ENCODE measurements around the gene CAP2.
"Not testable (repeated sequence)": the region's sequence is repeated elsewhere in the genome, so short reads cannot be mapped to it uniquely, and the experiment has no call there.

CAP2 gene

DNA sequence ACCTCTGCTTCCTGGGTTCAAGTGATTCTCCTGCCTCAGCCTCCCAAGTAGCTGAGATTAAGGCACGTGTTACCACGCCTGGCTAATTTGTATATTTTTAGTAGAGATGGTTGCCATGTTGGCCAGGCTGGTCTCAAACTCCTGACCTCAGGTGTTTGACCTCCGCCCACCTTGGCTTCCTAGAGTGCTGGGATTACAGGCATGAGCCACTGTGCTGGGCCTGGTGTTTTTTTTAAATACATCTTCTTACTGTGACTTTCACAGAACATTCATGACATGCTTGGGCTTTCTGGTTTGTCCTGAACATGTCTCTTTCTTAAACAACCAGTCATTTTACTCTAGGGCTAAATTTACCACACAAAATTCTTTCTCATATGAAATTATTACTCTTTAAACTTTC, 172.0 kb downstream of the CAP2 start:
- in situ Hi-C loops (cut with MboI; ENCODE audit: low sequenced_read_pairs): no loop called here

- in situ Hi-C loops (cut with MboI; ENCODE audit: low sequenced_read_pairs): no loop called here
Observed at GRCh38 chr6:17574866-17575560, 181.6 kb downstream of the CAP2 start.

DNA sequence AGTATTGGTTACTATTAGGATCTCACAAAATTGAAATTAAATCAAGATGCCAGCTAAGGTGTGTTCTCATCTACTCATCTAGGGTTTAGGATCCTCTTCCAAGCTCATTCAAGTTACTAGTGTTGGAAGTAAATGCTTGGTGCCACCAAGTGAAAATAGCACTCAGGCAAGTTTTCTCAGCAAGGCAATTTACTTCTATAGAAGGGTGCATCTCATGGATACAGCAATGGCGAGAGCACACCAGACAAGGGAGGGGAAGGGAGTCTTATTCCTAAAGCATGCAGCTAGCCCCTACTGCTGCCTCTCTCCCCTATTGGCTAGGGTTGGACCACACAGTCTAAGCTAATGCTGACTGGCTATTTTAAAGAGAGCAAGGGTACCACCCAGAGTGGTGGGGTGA, 183.7 kb downstream of the CAP2 start:
- in situ Hi-C loops (cut with MboI; ENCODE audit: low sequenced_read_pairs): no loop called here

GRCh38 chr6:17580518-17581048, 187.2 kb downstream of the CAP2 start:
- in situ Hi-C loops (cut with MboI; ENCODE audit: low sequenced_read_pairs): no loop called here

DNA sequence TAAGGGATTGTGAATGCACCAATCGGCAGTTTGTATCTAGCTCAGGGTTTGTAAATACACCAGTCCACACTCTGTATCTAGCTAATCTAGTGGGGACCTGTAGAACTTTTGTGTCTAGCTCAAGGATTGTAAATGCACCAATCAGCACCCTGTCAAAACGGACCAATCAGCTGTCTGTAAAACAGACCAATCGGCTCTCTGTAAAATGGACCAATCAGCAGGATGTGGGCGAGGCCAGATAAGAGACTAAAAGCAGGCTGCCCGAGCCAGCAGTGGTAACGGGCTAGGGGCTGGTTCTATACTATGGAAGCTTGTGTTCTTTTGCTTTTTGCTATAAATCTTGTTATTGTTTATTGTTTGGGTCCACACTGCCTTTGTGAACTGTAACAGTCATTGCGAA, 187.9 kb downstream of the CAP2 start:
- in situ Hi-C loops (cut with MboI; ENCODE audit: low sequenced_read_pairs): not testable (repeated sequence)

DNA sequence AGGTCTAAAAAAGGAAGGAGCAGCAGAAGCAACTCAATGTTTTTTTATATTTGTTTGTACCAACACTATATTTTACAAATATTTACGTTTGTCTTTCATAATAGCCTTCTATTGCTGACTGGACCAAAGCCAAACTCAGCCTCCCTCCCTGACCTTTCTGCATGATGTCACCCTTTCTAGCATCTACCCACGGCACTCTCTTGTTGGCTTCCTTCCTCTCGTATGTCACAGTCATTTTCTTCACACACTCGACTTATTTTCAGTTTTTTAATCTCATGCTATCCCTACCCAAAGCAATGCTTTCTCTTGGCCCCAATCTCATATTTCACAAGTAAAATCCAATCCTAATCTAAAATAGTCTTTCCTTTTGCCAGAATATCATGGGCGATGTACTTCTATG, 190.4 kb downstream of the CAP2 start:
- in situ Hi-C loops (cut with MboI; ENCODE audit: low sequenced_read_pairs): no loop called here

GRCh38 chr6:17584241-17584803, 190.9 kb downstream of the CAP2 start:
- in situ Hi-C loops (cut with MboI; ENCODE audit: low sequenced_read_pairs): no loop called here

DNA sequence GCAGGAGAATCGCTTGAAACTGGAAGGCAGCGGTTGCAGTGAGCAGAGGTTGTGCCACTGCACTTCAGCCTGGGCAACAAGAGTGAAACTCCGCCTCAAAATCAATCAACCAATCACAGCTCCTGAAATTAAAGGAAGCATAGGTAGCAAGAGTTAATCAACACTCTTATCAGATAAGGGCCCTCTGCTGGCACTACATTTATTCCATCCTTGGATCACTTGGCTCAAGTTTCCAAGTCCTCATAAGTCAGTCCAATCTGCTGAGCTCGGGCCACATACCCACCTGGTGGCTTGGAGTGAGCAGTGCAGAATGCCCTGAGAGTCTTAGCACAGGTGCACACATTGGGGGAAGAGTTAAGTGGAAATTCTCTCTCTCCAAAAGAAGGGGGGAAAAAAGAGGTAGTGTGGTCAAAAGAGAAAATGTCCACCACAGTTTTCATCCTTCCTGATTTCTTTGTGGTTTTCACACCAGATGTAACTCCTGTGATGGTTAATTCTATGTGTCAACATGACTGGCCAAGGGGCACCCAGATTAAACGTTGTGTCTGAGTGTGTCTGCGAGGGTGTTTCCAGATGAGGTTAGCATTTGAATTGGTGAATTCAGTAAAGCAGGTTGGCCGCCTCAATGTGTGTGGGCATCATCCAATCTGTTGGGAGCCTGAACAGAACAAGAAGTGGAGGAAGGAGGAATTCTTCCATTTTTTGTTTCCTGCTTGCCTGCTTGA, 192.5 kb downstream of the CAP2 start:
- in situ Hi-C loops (cut with MboI; ENCODE audit: low sequenced_read_pairs): no loop called here

DNA sequence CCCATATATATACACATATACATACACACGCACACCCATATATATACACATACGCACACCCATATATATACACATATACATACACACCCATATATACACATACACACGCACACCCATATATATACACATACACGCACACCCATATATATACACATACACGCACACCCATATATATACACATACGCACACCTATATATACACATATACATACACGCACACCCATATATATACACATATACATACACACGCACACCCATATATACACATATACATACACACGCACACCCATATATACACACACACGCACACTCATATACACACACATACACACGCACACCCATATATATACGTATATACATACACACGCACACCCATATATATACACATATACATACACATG, 193.2 kb downstream of the CAP2 start:
- in situ Hi-C loops (cut with MboI; ENCODE audit: low sequenced_read_pairs): not testable (repeated sequence)

GRCh38 chr6:17588011-17588410, 194.6 kb downstream of the CAP2 start:
- in situ Hi-C loops (cut with MboI; ENCODE audit: low sequenced_read_pairs): no loop called here

GRCh38 chr6:17589406-17590096, 196.2 kb downstream of the CAP2 start:
- in situ Hi-C loops (cut with MboI; ENCODE audit: low sequenced_read_pairs): no loop called here

- in situ Hi-C loops (cut with MboI; ENCODE audit: low sequenced_read_pairs): no loop called here
Observed at GRCh38 chr6:17591287-17591686, 197.9 kb downstream of the CAP2 start.

GRCh38 chr6:17593246-17593645, 199.9 kb downstream of the CAP2 start:
- in situ Hi-C loops (cut with MboI; ENCODE audit: low sequenced_read_pairs): no loop called here

GRCh38 chr6:17596085-17596484, 202.7 kb downstream of the CAP2 start:
- in situ Hi-C loops (cut with MboI; ENCODE audit: low sequenced_read_pairs): no loop called here

DNA sequence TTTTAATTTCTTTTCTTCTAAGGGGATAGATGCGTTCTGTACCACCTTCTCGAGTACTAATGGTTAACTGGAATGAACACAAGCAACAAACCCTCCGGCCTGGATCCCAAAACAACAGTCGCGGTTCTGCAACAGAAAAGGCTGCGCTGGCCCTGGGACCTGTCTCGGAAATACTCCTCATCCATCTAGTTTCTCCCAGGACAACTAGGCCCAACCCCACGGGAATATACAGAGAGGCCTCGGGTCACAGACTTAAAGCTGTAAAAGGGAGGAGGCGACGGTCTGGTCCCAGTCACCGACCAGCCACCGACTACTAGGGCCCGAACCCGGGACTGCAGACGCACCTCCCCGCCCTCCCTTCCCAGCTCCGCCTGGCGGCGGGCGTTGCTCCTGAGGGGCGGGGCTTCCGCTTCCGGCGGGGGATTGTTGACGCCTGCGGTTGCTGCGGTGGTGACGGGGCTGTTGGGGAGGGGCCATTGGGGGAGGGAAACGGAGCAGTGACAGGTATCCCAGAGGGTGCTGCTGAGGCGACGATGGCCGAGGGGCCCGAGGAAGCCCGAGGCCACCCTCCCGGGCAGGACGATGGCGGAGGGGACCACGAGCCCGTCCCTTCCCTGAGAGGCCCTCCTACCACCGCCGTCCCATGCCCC, 206.6 kb downstream of the CAP2 start, which contains the start of gene FAM8A1:
FAM8A1 (plus strand) TSS at position 426 of the 650 bp plus-strand sequence; CDS start at position 534, 108 bp downstream.
- in situ Hi-C loops (cut with MboI; ENCODE audit: low sequenced_read_pairs): no loop called here

GRCh38 chr6:17600527-17601385, 207.4 kb downstream of the CAP2 start:
- in situ Hi-C loops (cut with MboI; ENCODE audit: low sequenced_read_pairs): no loop called here

GRCh38 chr6:17601386-17601703, 207.9 kb downstream of the CAP2 start:
- in situ Hi-C loops (cut with MboI; ENCODE audit: low sequenced_read_pairs): no loop called here

DNA sequence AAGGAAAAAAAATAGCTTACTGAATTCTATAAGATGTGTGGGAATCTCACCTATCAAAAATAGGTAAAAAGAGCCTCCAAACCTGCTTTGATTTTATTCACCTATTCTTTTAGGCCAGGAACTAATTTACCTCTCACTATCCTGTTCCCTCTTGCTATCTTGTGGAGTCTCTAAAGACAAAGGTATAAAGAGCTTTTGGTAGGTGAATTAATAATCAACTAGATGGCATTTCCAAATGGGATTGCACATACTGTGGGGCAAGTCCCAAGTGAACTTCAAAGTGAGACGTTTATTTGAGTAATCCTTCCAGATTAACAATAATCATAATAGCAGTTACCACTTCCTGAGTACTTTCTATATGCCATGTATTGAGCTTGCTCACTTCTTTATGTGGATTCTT, 209.5 kb downstream of the CAP2 start:
- in situ Hi-C loops (cut with MboI; ENCODE audit: low sequenced_read_pairs): no loop called here

GRCh38 chr6:17606606-17607005, 213.2 kb downstream of the CAP2 start:
- in situ Hi-C loops (cut with MboI; ENCODE audit: low sequenced_read_pairs): no loop called here
